A549 (cell line): ENCODE measurements around the gene WDR43. TPM values are rescaled to one million over a fixed set of nuclear protein-coding genes. Genes with fewer than 3 reads are reported as not detected.

Source experiments
- ATAC-seq, 2 experiments: fragments of 200-7000 bp in 1 of 2; fragments of >200 bp in 1 of 2; cut with Nextera tagmentation in 1 of 2; cut with Tn5 transposase in 1 of 2; 3 replicates each; pipeline versions ENCODE4 v1.8.0 to v1.9.1; 2018 to 2020; ENCODE audit warnings: mild to moderate bottlenecking in 1 of 2, moderate library complexity in 1 of 2
- CTCF ChIA-PET: fragments of 300-600 bp; sonication (Branson Sonifier 250); formaldehyde crosslinking; extraction: SDS; loops from one replicate; lab custom pipeline; 2021; ENCODE audit warnings: antibody characterized with exemption, inconsistent platforms; lab: Yijun Ruan, JAX
- POLR2A ChIA-PET: fragments of 350-600 bp; formaldehyde crosslinking; extraction: SDS; loops from one replicate; lab custom pipeline; 2021; ENCODE audit warnings: antibody characterized with exemption, inconsistent platforms; lab: Yijun Ruan, JAX
- DNase-seq, 2 experiments: peaks; one replicate each; pipeline versions ENCODE4 v3.0.0 to v3.0.0-alpha.2; 2011 to 2016; ENCODE audit warnings: low read depth in 1 of 2, low spot score in 1 of 2
- FAIRE-seq: peaks from 2 replicates; lab custom pipeline; 2011; peaks lifted over from hg19 to GRCh38; lab: Jason Lieb, UNC
- H3K27ac ChIP-seq, 2 experiments: fragments of >200 bp; sonication (Bioruptor Twin); formaldehyde crosslinking; 3 replicates each; pipeline ENCODE4 v1.5.1; 2016 to 2017
- H3K4me1 ChIP-seq: fragments of >200 bp; sonication (Bioruptor Twin); formaldehyde crosslinking; 3 replicates; pipeline ENCODE4 v1.6.1; 2016
- H3K4me2 ChIP-seq: fragments of >200 bp; sonication (Bioruptor Twin); formaldehyde crosslinking; 3 replicates; pipeline ENCODE4 v1.6.1; 2016
- H3K4me3 ChIP-seq: fragments of >200 bp; sonication (Bioruptor Twin); formaldehyde crosslinking; 3 replicates; pipeline ENCODE4 v1.5.1; 2016
- H3K9me3 ChIP-seq: fragments of >200 bp; sonication (Bioruptor Twin); formaldehyde crosslinking; 3 replicates; pipeline ENCODE4 v1.6.1; 2016
- CHD2 ChIP-seq: fragments of 150-350 bp; IDR thresholded peaks from 2 replicates; pipeline ENCODE4 v1.6.1; 2014; ENCODE audit warnings: low read length; ENCODE audit not compliant: partially characterized antibody
- CHD4 ChIP-seq: fragments of 200-600 bp; sonication (generic); IDR thresholded peaks from 2 replicates; pipeline ENCODE4 v1.6.1; 2016; ENCODE audit warnings: antibody characterized with exemption, mild to moderate bottlenecking, borderline replicate concordance
- ESRRA ChIP-seq: fragments of 150-350 bp; IDR thresholded peaks from 2 replicates; pipeline ENCODE4 v1.6.1; 2014; ENCODE audit warnings: mild to moderate bottlenecking, low read length, borderline replicate concordance
- FOSB ChIP-seq: fragments of 250-450 bp; sonication (Bioruptor Pico); IDR thresholded peaks from 2 replicates; pipeline ENCODE4 v1.5.0; 2020; ENCODE audit warnings: mild to moderate bottlenecking, moderate library complexity
- FOSL2 ChIP-seq, 2 experiments: fragments of 450-650 bp in 1 of 2; fragments of >200 bp in 1 of 2; sonication (Bioruptor Twin) in 1 of 2; formaldehyde crosslinking; IDR thresholded peaks; 2 replicates each; pipeline versions ENCODE4 v1.5.0 to v1.6.1; 2016 to 2020; ENCODE audit warnings: mild to moderate bottlenecking in 1 of 2, moderate library complexity in 1 of 2
- GATA3 ChIP-seq: IDR thresholded peaks from 2 replicates; pipeline ENCODE4 v1.6.1; 2012; ENCODE audit warnings: borderline replicate concordance
- HDAC2 ChIP-seq: fragments of 200-600 bp; sonication (generic); IDR thresholded peaks from 2 replicates; pipeline ENCODE4 v1.6.1; 2016
- HEYL ChIP-seq: fragments of 250-450 bp; sonication (Bioruptor Pico); IDR thresholded peaks from 2 replicates; pipeline ENCODE4 v1.8.0; 2021; ENCODE audit warnings: mild to moderate bottlenecking, moderate library complexity
- HOXB13 ChIP-seq: fragments of 250-450 bp; sonication (Bioruptor Pico); IDR thresholded peaks from 2 replicates; pipeline ENCODE4 v1.5.0; 2020; ENCODE audit warnings: low read depth, mild to moderate bottlenecking, moderate library complexity
- JUN ChIP-seq, 2 experiments: fragments of >200 bp; sonication (Bioruptor Twin); formaldehyde crosslinking; IDR thresholded peaks; 2 replicates in 1 of 2; 3 replicates in 1 of 2; pipeline ENCODE4 v1.6.1; 2016 to 2017
- JUNB ChIP-seq: fragments of >200 bp; sonication (Bioruptor Twin); formaldehyde crosslinking; IDR thresholded peaks from 2 replicates; pipeline ENCODE4 v1.6.1; 2016
- KDM1A ChIP-seq: fragments of 200-600 bp; sonication (generic); IDR thresholded peaks from 2 replicates; pipeline ENCODE4 v1.6.1; 2016; ENCODE audit warnings: low read depth, mild to moderate bottlenecking
- NFE2L2 ChIP-seq: fragments of 150-350 bp; conservative IDR thresholded peaks from 2 replicates; pipeline ENCODE4 v1.6.1; 2014; ENCODE audit warnings: low read length
- NPAS2 ChIP-seq: fragments of 250-450 bp; sonication (Bioruptor Pico); IDR thresholded peaks from 2 replicates; pipeline ENCODE4 v1.8.0; 2022; ENCODE audit warnings: mild to moderate bottlenecking, moderate library complexity, borderline replicate concordance
- PHF8 ChIP-seq: fragments of 200-600 bp; sonication (generic); IDR thresholded peaks from 2 replicates; pipeline ENCODE4 v1.6.1; 2016; ENCODE audit warnings: low read depth, mild to moderate bottlenecking, antibody characterized with exemption, moderate library complexity, borderline replicate concordance
- POLR2A ChIP-seq: IDR thresholded peaks from 2 replicates; pipeline ENCODE4 v1.6.1; 2012; ENCODE audit warnings: mild to moderate bottlenecking, low read length
- RFX5 ChIP-seq: fragments of 450-650 bp; IDR thresholded peaks from 2 replicates; pipeline ENCODE4 v1.7.1; 2014; ENCODE audit warnings: antibody characterized with exemption, mild to moderate bottlenecking, moderate library complexity
- SMC3 ChIP-seq: fragments of >200 bp; sonication (Bioruptor Twin); formaldehyde crosslinking; IDR thresholded peaks from 3 replicates; pipeline ENCODE4 v1.6.1; 2018; ENCODE audit warnings: inconsistent platforms
- TP53 ChIP-seq: fragments of 250-450 bp; sonication (Bioruptor Pico); IDR thresholded peaks from 2 replicates; pipeline ENCODE4 v1.5.0; 2021; ENCODE audit warnings: mild to moderate bottlenecking, moderate library complexity
- ZC3H11A ChIP-seq: fragments of 450-650 bp; IDR thresholded peaks from 2 replicates; pipeline ENCODE4 v1.6.1; 2014; ENCODE audit warnings: antibody characterized with exemption, mild to moderate bottlenecking
- WGBS: methylation state at CpG from one replicate; pipeline ENCODE4 v1.1.6; 2017; ENCODE audit errors: missing lambda C conversion rate; 5-methylcytosine and 5-hydroxymethylcytosine counted together
- polyA plus RNA-seq, 4 experiments: library from polyadenylated mRNA; depleted of rRNA in 3 of 4; stranded (reverse); fragments of >200 nt; fragmentation: RNase III in 1 of 4; extraction: RNeasy Plus Mini Kit Qiagen cat#74134 plus additional on column Dnase treatment in 1 of 4; gene quantifications; 2 replicates in 3 of 4; 3 replicates in 1 of 4; pipeline ENCODE4 v1.2.3, GENCODE V29; 2011 to 2017
- TF ChIP-seq, protein P1 (sequence below): fragments of 200-600 bp; sonication (generic); IDR thresholded peaks from 2 replicates; pipeline ENCODE4 v1.6.1; 2016; ENCODE audit warnings: antibody characterized with exemption, mild to moderate bottlenecking, moderate library complexity
- TF ChIP-seq, protein P2 (sequence below): fragments of >200 bp; sonication (Bioruptor Twin); formaldehyde crosslinking; IDR thresholded peaks from 2 replicates; pipeline ENCODE4 v1.6.1; 2016
- TF ChIP-seq, protein P3 (sequence below): fragments of >200 bp; sonication (Bioruptor Twin); formaldehyde crosslinking; IDR thresholded peaks from 3 replicates; pipeline ENCODE4 v1.5.1; 2016
- TF ChIP-seq, protein P4 (sequence below): fragments of 250-450 bp; sonication (Bioruptor Pico); IDR thresholded peaks from 2 replicates; pipeline ENCODE4 v1.5.0; 2021; ENCODE audit warnings: mild to moderate bottlenecking, moderate library complexity, borderline replicate concordance
- TF ChIP-seq, protein P5 (sequence below): IDR thresholded peaks from 2 replicates; pipeline ENCODE4 v1.6.1; 2012
- TF ChIP-seq, protein P6 (sequence below): fragments of 150-350 bp; IDR thresholded peaks from 2 replicates; pipeline ENCODE4 v1.6.1; 2014; ENCODE audit warnings: low read depth, mild to moderate bottlenecking, low read length

WDR43 gene
- polyA plus RNA-seq, 2 of the 4 experiments (the other 2 are of a cell fraction): 71.8 to 256 TPM

DNA sequence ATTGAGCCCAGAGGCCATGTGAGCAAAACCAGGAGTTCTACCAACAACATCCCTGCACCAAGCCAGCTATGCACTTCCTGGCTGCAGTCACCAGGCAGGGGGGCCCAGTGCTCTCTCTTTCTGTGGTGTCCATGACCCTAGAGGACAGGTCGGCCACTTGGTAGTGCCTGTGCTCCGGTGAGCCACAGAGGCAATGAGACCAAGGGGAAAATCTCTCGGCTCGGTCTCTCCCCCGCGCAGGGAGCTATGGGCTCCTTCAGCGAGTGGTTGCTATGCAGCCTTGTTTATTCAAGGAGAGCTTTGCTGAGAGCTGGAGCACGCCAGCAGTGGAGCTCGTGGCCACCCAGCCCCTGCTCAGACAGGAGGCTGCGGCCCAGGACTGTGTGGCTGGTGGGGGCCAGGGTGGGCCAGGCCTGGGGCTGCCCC, 86.6 kb downstream of the WDR43 start, which contains the start of gene TOGARAM2:
TSS of gene TOGARAM2 (plus strand) at position 283 of the 426 bp plus-strand sequence. CDS start 13,537 bp downstream, outside the sequence.
- ATAC-seq: peak; percentile 4 to 19; a peak in 3 of 6 replicates

DNA sequence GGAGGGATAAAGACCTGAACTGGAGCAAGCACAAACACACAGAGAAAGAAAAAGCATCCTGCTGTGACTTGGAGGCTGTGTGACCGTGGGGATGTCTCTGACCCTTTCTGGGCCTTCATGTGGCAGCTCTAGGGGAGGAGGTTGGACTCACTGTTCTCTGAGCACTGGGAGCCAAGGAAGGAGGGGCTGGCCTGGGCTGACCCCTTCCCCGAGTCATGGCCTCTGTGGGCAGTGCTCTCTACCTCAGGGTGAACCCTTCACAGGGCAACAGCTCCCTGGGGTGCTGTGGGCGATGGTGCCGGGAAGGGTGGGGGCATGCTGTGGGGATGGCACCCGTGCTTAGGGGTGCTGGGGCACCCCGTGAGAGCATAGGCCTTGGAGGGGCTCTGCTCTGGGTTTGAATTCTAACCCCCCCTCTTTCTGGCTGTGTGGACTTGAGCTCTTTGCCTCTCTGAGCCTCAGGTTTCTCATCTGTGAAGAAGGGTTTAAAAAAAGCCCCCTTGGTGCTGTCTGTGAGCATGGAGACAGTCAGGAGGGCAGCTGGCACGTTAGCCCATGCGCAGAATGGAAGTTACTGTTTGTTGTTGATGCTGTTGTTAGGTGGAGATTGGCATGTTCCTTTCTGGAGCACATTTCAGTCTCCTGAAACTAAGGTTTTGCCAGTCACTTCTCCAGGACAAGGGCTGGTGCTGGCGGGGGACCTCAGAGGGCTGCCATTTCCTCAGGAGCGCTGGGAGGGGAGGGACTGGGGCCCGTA, 87.3 kb downstream of the WDR43 start:
- peak; percentile 11 to 37; a peak in 3 of 6 replicates for ATAC-seq
- H3K4me1 ChIP-seq: no peaks in the 10 kb centered on the region
- no peak overlapping the region for H3K4me3 ChIP-seq
- FAIRE-seq: no peak
- H3K9me3 ChIP-seq: no peaks in the 10 kb centered on the region
- CTCF ChIA-PET: no interaction called here
- 0 out of 6 replicates have a peak overlapping the region, but pooled peaks of 1 of the 2 experiments have one; percentile 1 for H3K27ac ChIP-seq
- H3K4me2 ChIP-seq: no peak overlapping the region
- DNase-seq: peak in 1 of 2 experiments; percentile 26
- POLR2A ChIA-PET: no interaction called here
- WGBS: 74% methylated on average over 11 of the region's 11 CpGs
- TF ChIP-seq, protein P1, sequence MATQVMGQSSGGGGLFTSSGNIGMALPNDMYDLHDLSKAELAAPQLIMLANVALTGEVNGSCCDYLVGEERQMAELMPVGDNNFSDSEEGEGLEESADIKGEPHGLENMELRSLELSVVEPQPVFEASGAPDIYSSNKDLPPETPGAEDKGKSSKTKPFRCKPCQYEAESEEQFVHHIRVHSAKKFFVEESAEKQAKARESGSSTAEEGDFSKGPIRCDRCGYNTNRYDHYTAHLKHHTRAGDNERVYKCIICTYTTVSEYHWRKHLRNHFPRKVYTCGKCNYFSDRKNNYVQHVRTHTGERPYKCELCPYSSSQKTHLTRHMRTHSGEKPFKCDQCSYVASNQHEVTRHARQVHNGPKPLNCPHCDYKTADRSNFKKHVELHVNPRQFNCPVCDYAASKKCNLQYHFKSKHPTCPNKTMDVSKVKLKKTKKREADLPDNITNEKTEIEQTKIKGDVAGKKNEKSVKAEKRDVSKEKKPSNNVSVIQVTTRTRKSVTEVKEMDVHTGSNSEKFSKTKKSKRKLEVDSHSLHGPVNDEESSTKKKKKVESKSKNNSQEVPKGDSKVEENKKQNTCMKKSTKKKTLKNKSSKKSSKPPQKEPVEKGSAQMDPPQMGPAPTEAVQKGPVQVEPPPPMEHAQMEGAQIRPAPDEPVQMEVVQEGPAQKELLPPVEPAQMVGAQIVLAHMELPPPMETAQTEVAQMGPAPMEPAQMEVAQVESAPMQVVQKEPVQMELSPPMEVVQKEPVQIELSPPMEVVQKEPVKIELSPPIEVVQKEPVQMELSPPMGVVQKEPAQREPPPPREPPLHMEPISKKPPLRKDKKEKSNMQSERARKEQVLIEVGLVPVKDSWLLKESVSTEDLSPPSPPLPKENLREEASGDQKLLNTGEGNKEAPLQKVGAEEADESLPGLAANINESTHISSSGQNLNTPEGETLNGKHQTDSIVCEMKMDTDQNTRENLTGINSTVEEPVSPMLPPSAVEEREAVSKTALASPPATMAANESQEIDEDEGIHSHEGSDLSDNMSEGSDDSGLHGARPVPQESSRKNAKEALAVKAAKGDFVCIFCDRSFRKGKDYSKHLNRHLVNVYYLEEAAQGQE: no peak
- TF ChIP-seq, protein P2, sequence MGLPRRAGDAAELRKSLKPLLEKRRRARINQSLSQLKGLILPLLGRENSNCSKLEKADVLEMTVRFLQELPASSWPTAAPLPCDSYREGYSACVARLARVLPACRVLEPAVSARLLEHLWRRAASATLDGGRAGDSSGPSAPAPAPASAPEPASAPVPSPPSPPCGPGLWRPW: no peak
- no peak for TF ChIP-seq HOXB13 (CRISPR knock-in tag)
- TF ChIP-seq ESRRA: no peak
- TF ChIP-seq NFE2L2: no peak
- TF ChIP-seq HDAC2: no peak
- TF ChIP-seq, protein P3, sequence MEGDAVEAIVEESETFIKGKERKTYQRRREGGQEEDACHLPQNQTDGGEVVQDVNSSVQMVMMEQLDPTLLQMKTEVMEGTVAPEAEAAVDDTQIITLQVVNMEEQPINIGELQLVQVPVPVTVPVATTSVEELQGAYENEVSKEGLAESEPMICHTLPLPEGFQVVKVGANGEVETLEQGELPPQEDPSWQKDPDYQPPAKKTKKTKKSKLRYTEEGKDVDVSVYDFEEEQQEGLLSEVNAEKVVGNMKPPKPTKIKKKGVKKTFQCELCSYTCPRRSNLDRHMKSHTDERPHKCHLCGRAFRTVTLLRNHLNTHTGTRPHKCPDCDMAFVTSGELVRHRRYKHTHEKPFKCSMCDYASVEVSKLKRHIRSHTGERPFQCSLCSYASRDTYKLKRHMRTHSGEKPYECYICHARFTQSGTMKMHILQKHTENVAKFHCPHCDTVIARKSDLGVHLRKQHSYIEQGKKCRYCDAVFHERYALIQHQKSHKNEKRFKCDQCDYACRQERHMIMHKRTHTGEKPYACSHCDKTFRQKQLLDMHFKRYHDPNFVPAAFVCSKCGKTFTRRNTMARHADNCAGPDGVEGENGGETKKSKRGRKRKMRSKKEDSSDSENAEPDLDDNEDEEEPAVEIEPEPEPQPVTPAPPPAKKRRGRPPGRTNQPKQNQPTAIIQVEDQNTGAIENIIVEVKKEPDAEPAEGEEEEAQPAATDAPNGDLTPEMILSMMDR: no peak
- no peak for TF ChIP-seq FOSL2 (IDR thresholded peaks at IDR 0.05)
- TF ChIP-seq FOSL2 (CRISPR knock-in tag; IDR thresholded peaks at IDR 0.05): no peak
- TF ChIP-seq KDM1A: no peak
- TF ChIP-seq FOSB (CRISPR knock-in tag): no peak
- TF ChIP-seq JUN (IDR thresholded peaks at IDR 0.05): no peak
- no peak for TF ChIP-seq CHD2
- no peak for TF ChIP-seq PHF8
- TF ChIP-seq, protein P4, sequence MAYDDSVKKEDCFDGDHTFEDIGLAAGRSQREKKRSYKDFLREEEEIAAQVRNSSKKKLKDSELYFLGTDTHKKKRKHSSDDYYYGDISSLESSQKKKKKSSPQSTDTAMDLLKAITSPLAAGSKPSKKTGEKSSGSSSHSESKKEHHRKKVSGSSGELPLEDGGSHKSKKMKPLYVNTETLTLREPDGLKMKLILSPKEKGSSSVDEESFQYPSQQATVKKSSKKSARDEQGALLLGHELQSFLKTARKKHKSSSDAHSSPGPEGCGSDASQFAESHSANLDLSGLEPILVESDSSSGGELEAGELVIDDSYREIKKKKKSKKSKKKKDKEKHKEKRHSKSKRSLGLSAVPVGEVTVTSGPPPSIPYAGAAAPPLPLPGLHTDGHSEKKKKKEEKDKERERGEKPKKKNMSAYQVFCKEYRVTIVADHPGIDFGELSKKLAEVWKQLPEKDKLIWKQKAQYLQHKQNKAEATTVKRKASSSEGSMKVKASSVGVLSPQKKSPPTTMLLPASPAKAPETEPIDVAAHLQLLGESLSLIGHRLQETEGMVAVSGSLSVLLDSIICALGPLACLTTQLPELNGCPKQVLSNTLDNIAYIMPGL: no peak
- no peak for TF ChIP-seq HEYL (CRISPR knock-in tag)
- TF ChIP-seq, protein P5, sequence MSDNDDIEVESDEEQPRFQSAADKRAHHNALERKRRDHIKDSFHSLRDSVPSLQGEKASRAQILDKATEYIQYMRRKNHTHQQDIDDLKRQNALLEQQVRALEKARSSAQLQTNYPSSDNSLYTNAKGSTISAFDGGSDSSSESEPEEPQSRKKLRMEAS: no peak

More for the DNA sequence above, 86.6 kb downstream of the WDR43 start, which contains the start of gene TOGARAM2:
- WGBS: no CpG with 5 or more reads among the region's 10 CpGs
- FAIRE-seq (no peak), DNase-seq (no peak)
- Histone ChIP-seq H3K9me3 (no peaks in the 10 kb centered on the region), H3K4me1 (no peaks in the 10 kb centered on the region), H3K27ac (0 out of 6 replicates have a peak within 1 kb of the TSS, but pooled peaks of 1 of the 2 experiments have one; percentile 1), H3K4me3 (no peak within 1 kb of the TSS), H3K4me2 (no peak within 1 kb of the TSS)
- no peak for TF ChIP-seq CHD4
- no peak for TF ChIP-seq TP53
- no peak for TF ChIP-seq GATA3
- no peak for TF ChIP-seq NPAS2 (CRISPR knock-in tag)
- TF ChIP-seq, protein P6, sequence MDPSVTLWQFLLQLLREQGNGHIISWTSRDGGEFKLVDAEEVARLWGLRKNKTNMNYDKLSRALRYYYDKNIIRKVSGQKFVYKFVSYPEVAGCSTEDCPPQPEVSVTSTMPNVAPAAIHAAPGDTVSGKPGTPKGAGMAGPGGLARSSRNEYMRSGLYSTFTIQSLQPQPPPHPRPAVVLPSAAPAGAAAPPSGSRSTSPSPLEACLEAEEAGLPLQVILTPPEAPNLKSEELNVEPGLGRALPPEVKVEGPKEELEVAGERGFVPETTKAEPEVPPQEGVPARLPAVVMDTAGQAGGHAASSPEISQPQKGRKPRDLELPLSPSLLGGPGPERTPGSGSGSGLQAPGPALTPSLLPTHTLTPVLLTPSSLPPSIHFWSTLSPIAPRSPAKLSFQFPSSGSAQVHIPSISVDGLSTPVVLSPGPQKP: no peak
- TF ChIP-seq FOSL2 (IDR thresholded peaks at IDR 0.05): no peak
- no peak for TF ChIP-seq FOSL2 (CRISPR knock-in tag; IDR thresholded peaks at IDR 0.05)
- no peak for TF ChIP-seq HEYL (CRISPR knock-in tag)
- no peak for TF ChIP-seq RFX5
- TF ChIP-seq SMC3: no peak
- TF ChIP-seq JUNB: no peak
- TF ChIP-seq ZC3H11A: no peak
- TF ChIP-seq POLR2A: no peak
- TF ChIP-seq, protein P4: no peak
- CTCF ChIA-PET: interaction anchor here (0.7 kb wide), 1 partner anchor 14 kb away, joined by 3 read pairs; no protein-coding TSS in a partner anchor
- POLR2A ChIA-PET: no interaction called here
